HepG2 (cell line): ENCODE measurements around the gene TMCC1. TPM values are rescaled to one million over a fixed set of nuclear protein-coding genes. Genes with fewer than 3 reads are reported as not detected.
A peak's percentile ranks its signal among the peaks of the same experiment; 100 is the strongest.

ENCODE experiments used
- ATAC-seq: fragments of 200-7000 bp; cut with Tn5 transposase; 3 replicates; pipeline ENCODE4 v1.9.1; 2020; ENCODE audit warnings: mild to moderate bottlenecking, moderate library complexity
- BruUV-seq: library from RNA; stranded (reverse); fragments of 400-500 nt; replicated peaks from 2 replicates; lab custom pipeline; 2021; lab: Mats Ljungman, UMichigan
- CTCF ChIA-PET: fragments of 300-600 bp; formaldehyde crosslinking; extraction: SDS; loops from one replicate; lab custom pipeline; 2021; ENCODE audit warnings: low total read pairs, inconsistent platforms, low intra/inter-chr PET ratio; lab: Yijun Ruan, JAX
- POLR2A ChIA-PET: fragments of 350-600 bp; sonication (Branson Sonifier 250); formaldehyde crosslinking; loops from one replicate; lab custom pipeline; 2020; ENCODE audit warnings: antibody characterized with exemption, inconsistent platforms; lab: Yijun Ruan, JAX
- DNase-seq: peaks from one replicate; pipeline ENCODE4 v3.0.0-alpha.2; 2015; ENCODE audit warnings: low spot score
- FAIRE-seq: peaks from 3 replicates; lab custom pipeline; 2011; peaks lifted over from hg19 to GRCh38; lab: Jason Lieb, UNC
- H2AFZ ChIP-seq: one replicate; pipeline ENCODE4 v1.6.1; 2011; ENCODE audit warnings: low read length, inconsistent platforms
- H3K27ac ChIP-seq: fragments of 300-600 bp; 3 replicates; pipeline ENCODE4 v1.8.0; 2011; ENCODE audit warnings: mixed run types, mild to moderate bottlenecking, mixed read lengths, low read length, inconsistent platforms; ENCODE audit not compliant: insufficient read depth; ENCODE audit errors: extremely low read length
- H3K27me3 ChIP-seq, 2 experiments: fragments of 200-600 bp in 1 of 2; 2 replicates in 1 of 2; 3 replicates in 1 of 2; pipeline versions ENCODE4 v1.6.0 to v1.8.0; 2011; ENCODE audit warnings: low read length in 2 of 2, mild to moderate bottlenecking in 2 of 2, moderate library complexity in 2 of 2, inconsistent platforms in 1 of 2; ENCODE audit not compliant: insufficient read depth in 2 of 2, control insufficient read depth in 1 of 2
- H3K36me3 ChIP-seq, 2 experiments: fragments of 200-600 bp in 1 of 2; replicated peaks in 1 of 2; 2 replicates in 1 of 2; 3 replicates in 1 of 2; pipeline versions ENCODE4 v1.5.1 to v1.8.0; 2011; ENCODE audit warnings: low read length in 2 of 2, inconsistent platforms in 1 of 2; ENCODE audit not compliant: insufficient read depth in 2 of 2, control insufficient read depth in 1 of 2
- H3K4me1 ChIP-seq: 2 replicates; pipeline ENCODE4 v1.5.1; 2012; ENCODE audit warnings: low read length, inconsistent platforms; ENCODE audit not compliant: insufficient read depth
- H3K4me2 ChIP-seq: 2 replicates; pipeline ENCODE4 v1.6.0; 2011; ENCODE audit warnings: low read depth, low read length, inconsistent platforms
- H3K4me3 ChIP-seq, 3 experiments: fragments of 200-600 bp in 1 of 3; sonication (generic), shearing (Covaris generic) in 1 of 3; replicated peaks in 1 of 3; 2 replicates each; pipeline ENCODE4 v1.5.1; 2011 to 2016; ENCODE audit warnings: low read length in 3 of 3, inconsistent platforms in 2 of 3, low read depth in 2 of 3, mild to moderate bottlenecking in 2 of 3, control low read depth in 1 of 3, mixed read lengths in 1 of 3; ENCODE audit not compliant: insufficient read depth in 1 of 3
- H3K79me2 ChIP-seq: one replicate; pipeline ENCODE4 v1.6.1; 2011; ENCODE audit warnings: low read length, inconsistent platforms; ENCODE audit not compliant: insufficient read depth
- H3K9ac ChIP-seq: 2 replicates; pipeline ENCODE4 v1.6.0; 2011; ENCODE audit warnings: mild to moderate bottlenecking, low read depth, low read length, inconsistent platforms; ENCODE audit not compliant: insufficient read depth
- H3K9me3 ChIP-seq: 2 replicates; pipeline ENCODE4 v1.5.1; 2012; ENCODE audit warnings: mild to moderate bottlenecking, low read length
- H4K20me1 ChIP-seq: 2 replicates; pipeline ENCODE4 v1.6.0; 2011; ENCODE audit warnings: inconsistent platforms, mild to moderate bottlenecking, low read length, moderate library complexity; ENCODE audit not compliant: insufficient read depth
- CEBPG ChIP-seq: IDR thresholded peaks from 2 replicates; pipeline ENCODE4 v1.6.1; 2016
- FOSL1 ChIP-seq: sonication (generic); formaldehyde crosslinking; IDR thresholded peaks from 2 replicates; pipeline ENCODE4 v1.9.0; 2021; ENCODE audit warnings: missing genetic modification reagents, borderline replicate concordance
- GFI1 ChIP-seq: sonication (generic); formaldehyde crosslinking; IDR thresholded peaks from 2 replicates; pipeline ENCODE4 v1.5.0; 2020; ENCODE audit warnings: missing genetic modification reagents, mild to moderate bottlenecking, borderline replicate concordance
- KDM2A ChIP-seq: sonication (generic); formaldehyde crosslinking; IDR thresholded peaks from 2 replicates; pipeline ENCODE4 v1.4.0; 2020; ENCODE audit warnings: low read depth, missing genetic modification reagents, borderline replicate concordance
- KMT2A ChIP-seq: sonication (generic); formaldehyde crosslinking; IDR thresholded peaks from 2 replicates; pipeline ENCODE4 v1.4.0; 2020; ENCODE audit warnings: missing genetic modification reagents
- MIER2 ChIP-seq: IDR thresholded peaks from 2 replicates; pipeline ENCODE4 v1.6.1; 2016; ENCODE audit warnings: missing biosample characterization, missing genetic modification reagents
- RARA ChIP-seq: IDR thresholded peaks from 2 replicates; pipeline ENCODE4 v1.6.1; 2016; ENCODE audit warnings: missing genetic modification reagents, missing compliant biosample characterization
- SKI ChIP-seq: fragments of 450-650 bp; IDR thresholded peaks from one replicate; pipeline ENCODE4 v1.6.1; 2018; ENCODE audit warnings: mild to moderate bottlenecking; ENCODE audit not compliant: partially characterized antibody
- SMAD3 ChIP-seq: sonication (generic); formaldehyde crosslinking; IDR thresholded peaks from 2 replicates; pipeline ENCODE4 v1.4.0; 2020; ENCODE audit warnings: missing genetic modification reagents
- SOX5 ChIP-seq: IDR thresholded peaks from 2 replicates; pipeline ENCODE4 v1.6.1; 2016; ENCODE audit warnings: borderline replicate concordance
- SYNCRIP ChIP-seq: fragments of 200-400 bp; formaldehyde crosslinking; IDR thresholded peaks from 2 replicates; pipeline ENCODE4 v1.6.1; 2018; ENCODE audit warnings: mild to moderate bottlenecking, low read depth, low read length; ENCODE audit not compliant: insufficient read depth
- ZBTB42 ChIP-seq: sonication (generic); formaldehyde crosslinking; IDR thresholded peaks from 2 replicates; pipeline ENCODE4 v1.5.0; 2020; ENCODE audit warnings: mild to moderate bottlenecking, missing genetic modification reagents
- ZNF510 ChIP-seq: sonication (generic); formaldehyde crosslinking; IDR thresholded peaks from 2 replicates; pipeline ENCODE4 v1.4.0; 2020; ENCODE audit warnings: low read depth, mild to moderate bottlenecking, missing genetic modification reagents
- ZNF598 ChIP-seq: sonication (generic); formaldehyde crosslinking; IDR thresholded peaks from 2 replicates; pipeline ENCODE4 v1.5.1; 2020; ENCODE audit warnings: mild to moderate bottlenecking, missing genetic modification reagents, borderline replicate concordance
- WGBS: methylation state at CpG from one replicate; pipeline ENCODE4 v1.1.6; 2017; ENCODE audit warnings: low lambda C conversion rate; 5-methylcytosine and 5-hydroxymethylcytosine counted together
- in situ Hi-C: cut with HindIII; loops from 2 replicates; pipeline ENCODE4 v1.10.0; 2017; ENCODE audit warnings: low pct_unique_long_range_greater_than_20kb; ENCODE audit not compliant: extremely low pct_ligation_motif_present
- intact Hi-C: fragments of 100-400 bp; cut with micrococcal nuclease; formaldehyde crosslinking; loops from one replicate; pipeline ENCODE4 v1.10.0; 2022; ENCODE audit not compliant: unreplicated experiment
- polyA plus RNA-seq, 8 experiments: library from polyadenylated mRNA; depleted of rRNA in 3 of 8; stranded (reverse) in 7 of 8; unstranded in 1 of 8; fragments of >200 nt; fragmentation: Illumina TruSeq in 4 of 8; extraction: Trizol in 4 of 8; gene quantifications; 2 replicates each; pipeline versions ENCODE4 v1.2.1 to v1.2.3, GENCODE V29; 2011 to 2016; ENCODE audit warnings: low read depth in 4 of 8, missing spikeins in 1 of 8, mixed read lengths in 1 of 8; ENCODE audit not compliant: insufficient read depth in 1 of 8
- total RNA-seq, 5 experiments: library from RNA; depleted of rRNA; stranded (reverse); fragments of >200 nt; fragmentation: Illumina TruSeq; extraction: Trizol; gene quantifications; 2 replicates each; pipeline ENCODE4 v1.2.3, GENCODE V29; 2016; ENCODE audit warnings: low read depth in 1 of 5
- TF ChIP-seq, protein P1 (sequence below): sonication (generic); formaldehyde crosslinking; IDR thresholded peaks from 2 replicates; pipeline ENCODE4 v1.4.0; 2020; ENCODE audit warnings: missing genetic modification reagents
- TF ChIP-seq, protein P2 (sequence below): sonication (generic); formaldehyde crosslinking; IDR thresholded peaks from 2 replicates; pipeline ENCODE4 v1.9.0; 2022; ENCODE audit warnings: missing genetic modification reagents, mild to moderate bottlenecking, borderline replicate concordance
- TF ChIP-seq, protein P3 (sequence below): sonication (generic); formaldehyde crosslinking; IDR thresholded peaks from 2 replicates; pipeline ENCODE4 v1.8.0; 2022; ENCODE audit warnings: low read depth, missing genetic modification reagents
- TF ChIP-seq, protein P4 (sequence below): IDR thresholded peaks from 2 replicates; pipeline ENCODE4 v1.6.1; 2016; ENCODE audit warnings: missing genetic modification reagents, missing compliant biosample characterization

Gene TMCC1
- total and polyA plus RNA-seq, 2 of the 13 experiments (the other 11 are each of a cell fraction or from before 2014, with no cell fraction given) = 12.1 to 264 TPM

DNA sequence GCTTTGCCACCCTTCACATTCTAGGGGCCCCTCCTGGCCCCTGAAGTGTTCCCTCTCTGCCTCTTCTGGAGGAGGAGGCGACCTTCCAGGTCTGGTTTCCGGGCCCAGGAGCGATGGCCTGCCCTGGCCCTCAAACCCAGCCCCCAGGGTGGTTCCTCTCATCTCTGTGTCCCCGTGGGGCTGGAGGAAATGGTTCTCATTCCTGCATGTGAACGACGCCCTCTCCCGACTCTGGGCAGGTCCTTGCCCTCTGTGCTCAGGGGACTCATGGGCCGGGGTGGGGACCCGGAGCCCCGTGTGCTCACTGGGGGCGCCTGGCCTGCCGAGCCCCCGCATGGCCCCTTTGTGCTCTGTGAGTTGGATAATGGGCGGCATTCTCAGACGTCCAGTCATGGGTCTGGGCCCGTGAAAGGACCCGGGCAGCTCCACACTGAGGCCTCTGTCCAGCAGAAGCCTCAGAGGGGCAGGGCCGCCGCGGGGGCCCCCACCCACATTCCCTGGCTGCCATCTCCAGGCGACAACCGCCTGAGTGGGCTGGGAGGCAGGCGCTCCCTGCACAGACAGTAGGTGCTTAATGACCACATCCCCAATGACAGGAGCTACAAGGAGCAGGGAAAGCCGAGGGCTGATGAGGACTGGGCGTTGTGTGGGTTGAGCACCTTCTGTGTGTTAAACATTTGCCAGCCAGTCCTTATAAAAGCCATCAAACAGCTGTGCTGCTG, 281.5 kb downstream of the TMCC1 start:
- intact Hi-C loops (loop anchor here (1.0 to 2.0 kb wide), 2 partner anchors 15 to 18 kb away; no protein-coding TSS in a partner anchor), in situ Hi-C loops (no loop called here)
- WGBS = 0% methylated on average over 1 of the region's 25 CpGs
- Histone ChIP-seq H3K27me3 (no peaks in the 10 kb centered on the region; a peak in 1 of 5 replicates), H3K4me2 (peak overlapping the region; percentile 80), H3K27ac (peak overlapping the region; percentile 33), H2AFZ (no peak overlapping the region), H3K9me3 (no peaks in the 10 kb centered on the region), H3K79me2 (no peaks in the 10 kb centered on the region), H4K20me1 (no peaks in the 10 kb centered on the region), H3K4me3 (peak overlapping the region in 2 of 3 experiments; percentile 31 to 69; a peak in 4 of 6 replicates), H3K4me1 (peaks cover 94% of the 10 kb centered on the region), H3K36me3 (no peaks in the 10 kb centered on the region), H3K9ac (peak overlapping the region; percentile 59)
- FAIRE-seq (no peak), DNase-seq (peak; percentile 70), ATAC-seq (peak; percentile 47)
- ChIA-PET CTCF (no interaction called here), POLR2A (interaction anchor here (2.2 to 3.8 kb wide), 2 partner anchors 14 to 16 kb away, joined by 21 to 26 read pairs; no protein-coding TSS in a partner anchor)
- BruUV-seq = no TSS peak
- peak; percentile 22; the same call in 1 of the 2 replicates for TF ChIP-seq GFI1 (CRISPR knock-in tag)
- TF ChIP-seq SKI = peak; percentile 91
- TF ChIP-seq, protein P1, sequence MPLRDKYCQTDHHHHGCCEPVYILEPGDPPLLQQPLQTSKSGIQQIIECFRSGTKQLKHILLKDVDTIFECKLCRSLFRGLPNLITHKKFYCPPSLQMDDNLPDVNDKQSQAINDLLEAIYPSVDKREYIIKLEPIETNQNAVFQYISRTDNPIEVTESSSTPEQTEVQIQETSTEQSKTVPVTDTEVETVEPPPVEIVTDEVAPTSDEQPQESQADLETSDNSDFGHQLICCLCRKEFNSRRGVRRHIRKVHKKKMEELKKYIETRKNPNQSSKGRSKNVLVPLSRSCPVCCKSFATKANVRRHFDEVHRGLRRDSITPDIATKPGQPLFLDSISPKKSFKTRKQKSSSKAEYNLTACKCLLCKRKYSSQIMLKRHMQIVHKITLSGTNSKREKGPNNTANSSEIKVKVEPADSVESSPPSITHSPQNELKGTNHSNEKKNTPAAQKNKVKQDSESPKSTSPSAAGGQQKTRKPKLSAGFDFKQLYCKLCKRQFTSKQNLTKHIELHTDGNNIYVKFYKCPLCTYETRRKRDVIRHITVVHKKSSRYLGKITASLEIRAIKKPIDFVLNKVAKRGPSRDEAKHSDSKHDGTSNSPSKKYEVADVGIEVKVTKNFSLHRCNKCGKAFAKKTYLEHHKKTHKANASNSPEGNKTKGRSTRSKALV (CRISPR knock-in tag) = 0 out of 2 replicates have a peak, but pooled peaks have one; percentile 29
- TF ChIP-seq, protein P2, sequence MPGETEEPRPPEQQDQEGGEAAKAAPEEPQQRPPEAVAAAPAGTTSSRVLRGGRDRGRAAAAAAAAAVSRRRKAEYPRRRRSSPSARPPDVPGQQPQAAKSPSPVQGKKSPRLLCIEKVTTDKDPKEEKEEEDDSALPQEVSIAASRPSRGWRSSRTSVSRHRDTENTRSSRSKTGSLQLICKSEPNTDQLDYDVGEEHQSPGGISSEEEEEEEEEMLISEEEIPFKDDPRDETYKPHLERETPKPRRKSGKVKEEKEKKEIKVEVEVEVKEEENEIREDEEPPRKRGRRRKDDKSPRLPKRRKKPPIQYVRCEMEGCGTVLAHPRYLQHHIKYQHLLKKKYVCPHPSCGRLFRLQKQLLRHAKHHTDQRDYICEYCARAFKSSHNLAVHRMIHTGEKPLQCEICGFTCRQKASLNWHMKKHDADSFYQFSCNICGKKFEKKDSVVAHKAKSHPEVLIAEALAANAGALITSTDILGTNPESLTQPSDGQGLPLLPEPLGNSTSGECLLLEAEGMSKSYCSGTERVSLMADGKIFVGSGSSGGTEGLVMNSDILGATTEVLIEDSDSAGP = 0 out of 2 replicates have a peak, but pooled peaks have one; percentile 17
- 0 out of 2 replicates have a peak, but pooled peaks have one; percentile 34 for TF ChIP-seq ZBTB42 (CRISPR knock-in tag)
- no peak for TF ChIP-seq SYNCRIP
- TF ChIP-seq, protein P3, sequence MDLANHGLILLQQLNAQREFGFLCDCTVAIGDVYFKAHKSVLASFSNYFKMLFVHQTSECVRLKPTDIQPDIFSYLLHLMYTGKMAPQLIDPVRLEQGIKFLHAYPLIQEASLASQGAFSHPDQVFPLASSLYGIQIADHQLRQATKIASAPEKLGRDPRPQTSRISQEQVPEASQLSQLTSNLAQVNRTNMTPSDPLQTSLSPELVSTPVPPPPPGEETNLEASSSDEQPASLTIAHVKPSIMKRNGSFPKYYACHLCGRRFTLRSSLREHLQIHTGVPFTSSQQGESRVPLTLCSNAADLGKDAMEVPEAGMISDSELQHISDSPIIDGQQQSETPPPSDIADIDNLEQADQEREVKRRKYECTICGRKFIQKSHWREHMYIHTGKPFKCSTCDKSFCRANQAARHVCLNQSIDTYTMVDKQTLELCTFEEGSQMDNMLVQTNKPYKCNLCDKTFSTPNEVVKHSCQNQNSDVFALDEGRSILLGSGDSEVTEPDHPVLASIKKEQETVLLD (CRISPR knock-in tag) = 0 out of 2 replicates have a peak, but pooled peaks have one; percentile 38
- TF ChIP-seq ZNF598 (CRISPR knock-in tag) = 0 out of 2 replicates have a peak, but pooled peaks have one; percentile 25
- no peak for TF ChIP-seq SMAD3 (CRISPR knock-in tag)
- peak; percentile 30; the same call in 1 of the 2 replicates for TF ChIP-seq SOX5 (CRISPR knock-in tag)
- TF ChIP-seq, protein P4, sequence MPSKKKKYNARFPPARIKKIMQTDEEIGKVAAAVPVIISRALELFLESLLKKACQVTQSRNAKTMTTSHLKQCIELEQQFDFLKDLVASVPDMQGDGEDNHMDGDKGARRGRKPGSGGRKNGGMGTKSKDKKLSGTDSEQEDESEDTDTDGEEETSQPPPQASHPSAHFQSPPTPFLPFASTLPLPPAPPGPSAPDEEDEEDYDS (CRISPR knock-in tag) = peak; percentile 47; the same call in 1 of the 2 replicates
- TF ChIP-seq CEBPG (CRISPR knock-in tag) = 0 out of 2 replicates have a peak, but pooled peaks have one; percentile 11
- peak; percentile 56 for TF ChIP-seq RARA (CRISPR knock-in tag)
- TF ChIP-seq KDM2A (CRISPR knock-in tag) = peak; percentile 52; the same call in 1 of the 2 replicates
- no peak for TF ChIP-seq MIER2
- TF ChIP-seq FOSL1 (CRISPR knock-in tag) = peak; percentile 63
- 0 out of 2 replicates have a peak, but pooled peaks have one; percentile 20 for TF ChIP-seq ZNF510 (CRISPR knock-in tag)
- no peak for TF ChIP-seq KMT2A (CRISPR knock-in tag)
